ENCODE results near the gene KRTAP9-9.
"Not testable (repeated sequence)": the region's sequence is repeated elsewhere in the genome, so short reads cannot be mapped to it uniquely, and the experiment has no call there.

KRTAP9-9 gene

GRCh38 chr17:41232399-41233105 lies 22.6 kb upstream of the KRTAP9-9 start, which contains the start of gene KRTAP9-3:
TSS of gene KRTAP9-3 (plus strand) at chr17:41232449. CDS start at chr17:41232502, 53 bp downstream.
- H3K36me3 ChIP-seq (ENCODE audit: control insufficient read depth, insufficient read depth, low read length); H3K27me3 ChIP-seq (ENCODE audit: control insufficient read depth, insufficient read depth, low read length, poor library complexity, severe bottlenecking); H3K4me1 ChIP-seq (ENCODE audit: control insufficient read depth, insufficient read depth, low read length); H3K9me3 ChIP-seq (ENCODE audit: control insufficient read depth, low read length); H3K27ac ChIP-seq (ENCODE audit: insufficient read depth, low read depth, low read length, poor library complexity, severe bottlenecking); H3K4me3 ChIP-seq (ENCODE audit: insufficient read depth, low read depth, low read length): not testable (repeated sequence)
- 80 to 94% methylated on average over 1 of the region's 1 CpG for WGBS, 2 experiments

GRCh38 chr17:41237116-41237515 lies 18.1 kb upstream of the KRTAP9-9 start:
- WGBS, 2 experiments, result 90 to 95% methylated on average over 4 of the region's 4 CpGs
- H3K4me1 ChIP-seq (ENCODE audit: control insufficient read depth, insufficient read depth, low read length); H3K9me3 ChIP-seq (ENCODE audit: control insufficient read depth, low read length); H3K27ac ChIP-seq (ENCODE audit: insufficient read depth, low read depth, low read length, poor library complexity, severe bottlenecking); H3K36me3 ChIP-seq (ENCODE audit: control insufficient read depth, insufficient read depth, low read length); H3K4me3 ChIP-seq (ENCODE audit: insufficient read depth, low read depth, low read length); H3K27me3 ChIP-seq (ENCODE audit: control insufficient read depth, insufficient read depth, low read length, poor library complexity, severe bottlenecking): not testable (repeated sequence)

GRCh38 chr17:41237949-41238437 lies 17.2 kb upstream of the KRTAP9-9 start, which contains the start of gene KRTAP9-8:
TSS of gene KRTAP9-8 (plus strand) at chr17:41237999. CDS start at chr17:41238052, 53 bp downstream.
- H3K4me3 ChIP-seq (ENCODE audit: insufficient read depth, low read depth, low read length); H3K9me3 ChIP-seq (ENCODE audit: control insufficient read depth, low read length); H3K4me1 ChIP-seq (ENCODE audit: control insufficient read depth, insufficient read depth, low read length); H3K27me3 ChIP-seq (ENCODE audit: control insufficient read depth, insufficient read depth, low read length, poor library complexity, severe bottlenecking); H3K27ac ChIP-seq (ENCODE audit: insufficient read depth, low read depth, low read length, poor library complexity, severe bottlenecking); H3K36me3 ChIP-seq (ENCODE audit: control insufficient read depth, insufficient read depth, low read length): not testable (repeated sequence)
- 55 to 59% methylated on average over 3 of the region's 3 CpGs for WGBS, 2 experiments

- not testable (repeated sequence) for H3K27ac ChIP-seq (ENCODE audit: insufficient read depth, low read depth, low read length, poor library complexity, severe bottlenecking); H3K27me3 ChIP-seq (ENCODE audit: control insufficient read depth, insufficient read depth, low read length, poor library complexity, severe bottlenecking); H3K4me3 ChIP-seq (ENCODE audit: insufficient read depth, low read depth, low read length); H3K9me3 ChIP-seq (ENCODE audit: control insufficient read depth, low read length); H3K36me3 ChIP-seq (ENCODE audit: control insufficient read depth, insufficient read depth, low read length); H3K4me1 ChIP-seq (ENCODE audit: control insufficient read depth, insufficient read depth, low read length)
- 85 to 95% methylated on average over 1 of the region's 2 CpGs for WGBS, 2 experiments
Observed at GRCh38 chr17:41246995-41247787, 8.0 kb upstream of the KRTAP9-9 start.

- 66 to 79% methylated on average over 2 of the region's 2 CpGs for WGBS, 2 experiments
- H3K27me3 ChIP-seq (ENCODE audit: control insufficient read depth, insufficient read depth, low read length, poor library complexity, severe bottlenecking); H3K4me3 ChIP-seq (ENCODE audit: insufficient read depth, low read depth, low read length); H3K9me3 ChIP-seq (ENCODE audit: control insufficient read depth, low read length); H3K27ac ChIP-seq (ENCODE audit: insufficient read depth, low read depth, low read length, poor library complexity, severe bottlenecking); H3K36me3 ChIP-seq (ENCODE audit: control insufficient read depth, insufficient read depth, low read length); H3K4me1 ChIP-seq (ENCODE audit: control insufficient read depth, insufficient read depth, low read length): not testable (repeated sequence)
Observed at GRCh38 chr17:41249637-41250240, 5.4 kb upstream of the KRTAP9-9 start, which contains the start of gene KRTAP9-4. TSS of gene KRTAP9-4 (plus strand) at chr17:41249687. CDS start at chr17:41249721, 34 bp downstream.

- no peaks in the 10 kb centered on the region for H3K4me1 ChIP-seq (ENCODE audit: control insufficient read depth, insufficient read depth, low read length)
- peaks cover 3% of the 10 kb centered on the region for H3K27me3 ChIP-seq (ENCODE audit: control insufficient read depth, insufficient read depth, low read length, poor library complexity, severe bottlenecking)
- 100% methylated on average over 1 of the region's 1 CpG for WGBS, 2 experiments
- no peak overlapping the region for H3K4me3 ChIP-seq (ENCODE audit: insufficient read depth, low read depth, low read length)
- no peaks in the 10 kb centered on the region for H3K36me3 ChIP-seq (ENCODE audit: control insufficient read depth, insufficient read depth, low read length)
- H3K27ac ChIP-seq (ENCODE audit: insufficient read depth, low read depth, low read length, poor library complexity, severe bottlenecking), result no peak overlapping the region
- no peaks in the 10 kb centered on the region for H3K9me3 ChIP-seq (ENCODE audit: control insufficient read depth, low read length)
Observed at GRCh38 chr17:41251261-41251660, 3.9 kb upstream of the KRTAP9-9 start.

GRCh38 chr17:41254861-41255260 lies 323 bp upstream of the KRTAP9-9 start:
- 43 to 50% methylated on average over 1 of the region's 1 CpG for WGBS, 2 experiments

GRCh38 chr17:41256291-41256685 lies 1.1 kb downstream of the KRTAP9-9 start:
- H3K27ac ChIP-seq (ENCODE audit: insufficient read depth, low read depth, low read length, poor library complexity, severe bottlenecking), result no peak overlapping the region
- H3K4me1 ChIP-seq (ENCODE audit: control insufficient read depth, insufficient read depth, low read length), result no peaks in the 10 kb centered on the region
- no peaks in the 10 kb centered on the region for H3K36me3 ChIP-seq (ENCODE audit: control insufficient read depth, insufficient read depth, low read length)
- no peak overlapping the region for H3K4me3 ChIP-seq (ENCODE audit: insufficient read depth, low read depth, low read length)
- no peaks in the 10 kb centered on the region for H3K9me3 ChIP-seq (ENCODE audit: control insufficient read depth, low read length)
- peaks cover 3% of the 10 kb centered on the region for H3K27me3 ChIP-seq (ENCODE audit: control insufficient read depth, insufficient read depth, low read length, poor library complexity, severe bottlenecking)
- 92% methylated on average over 1 of the region's 1 CpG; no CpG with 5 or more reads in 1 of the 2 experiments for WGBS, 2 experiments

More at GRCh38 chr17:41254861-41255260, 323 bp upstream of the KRTAP9-9 start:
- Histone ChIP-seq H3K9me3 (ENCODE audit: control insufficient read depth, low read length) (no peaks in the 10 kb centered on the region), H3K4me1 (ENCODE audit: control insufficient read depth, insufficient read depth, low read length) (no peaks in the 10 kb centered on the region), H3K36me3 (ENCODE audit: control insufficient read depth, insufficient read depth, low read length) (no peaks in the 10 kb centered on the region), H3K4me3 (ENCODE audit: insufficient read depth, low read depth, low read length) (no peak overlapping the region), H3K27me3 (ENCODE audit: control insufficient read depth, insufficient read depth, low read length, poor library complexity, severe bottlenecking) (peaks cover 3% of the 10 kb centered on the region), H3K27ac (ENCODE audit: insufficient read depth, low read depth, low read length, poor library complexity, severe bottlenecking) (no peak overlapping the region)

GRCh38 chr17:41258406-41258805 lies 3.2 kb downstream of the KRTAP9-9 start:
- Histone ChIP-seq H3K36me3 (ENCODE audit: control insufficient read depth, insufficient read depth, low read length) (no peaks in the 10 kb centered on the region), H3K9me3 (ENCODE audit: control insufficient read depth, low read length) (no peaks in the 10 kb centered on the region), H3K4me3 (ENCODE audit: insufficient read depth, low read depth, low read length) (no peak overlapping the region), H3K27me3 (ENCODE audit: control insufficient read depth, insufficient read depth, low read length, poor library complexity, severe bottlenecking) (no peaks in the 10 kb centered on the region), H3K27ac (ENCODE audit: insufficient read depth, low read depth, low read length, poor library complexity, severe bottlenecking) (no peak overlapping the region), H3K4me1 (ENCODE audit: control insufficient read depth, insufficient read depth, low read length) (no peaks in the 10 kb centered on the region)

- Histone ChIP-seq H3K9me3 (ENCODE audit: control insufficient read depth, low read length) (no peaks in the 10 kb centered on the region), H3K4me3 (ENCODE audit: insufficient read depth, low read depth, low read length) (no peak overlapping the region), H3K36me3 (ENCODE audit: control insufficient read depth, insufficient read depth, low read length) (no peaks in the 10 kb centered on the region), H3K4me1 (ENCODE audit: control insufficient read depth, insufficient read depth, low read length) (no peaks in the 10 kb centered on the region), H3K27ac (ENCODE audit: insufficient read depth, low read depth, low read length, poor library complexity, severe bottlenecking) (no peak overlapping the region), H3K27me3 (ENCODE audit: control insufficient read depth, insufficient read depth, low read length, poor library complexity, severe bottlenecking) (no peaks in the 10 kb centered on the region)
- 96% methylated on average over 2 of the region's 2 CpGs for WGBS, 2 experiments
Observed at GRCh38 chr17:41263212-41263611, 8.0 kb downstream of the KRTAP9-9 start.

Data from ectodermal cell (in vitro differentiated cells).